Measurements from ENCODE around the gene PAQR4. TPM values are rescaled to one million over a fixed set of nuclear protein-coding genes. Genes with fewer than 3 reads are reported as not detected.

The PAQR4 gene
- polyA plus RNA-seq, 1 of the 3 experiments (the other 2 are of a cell fraction) = 8.8 TPM

DNA sequence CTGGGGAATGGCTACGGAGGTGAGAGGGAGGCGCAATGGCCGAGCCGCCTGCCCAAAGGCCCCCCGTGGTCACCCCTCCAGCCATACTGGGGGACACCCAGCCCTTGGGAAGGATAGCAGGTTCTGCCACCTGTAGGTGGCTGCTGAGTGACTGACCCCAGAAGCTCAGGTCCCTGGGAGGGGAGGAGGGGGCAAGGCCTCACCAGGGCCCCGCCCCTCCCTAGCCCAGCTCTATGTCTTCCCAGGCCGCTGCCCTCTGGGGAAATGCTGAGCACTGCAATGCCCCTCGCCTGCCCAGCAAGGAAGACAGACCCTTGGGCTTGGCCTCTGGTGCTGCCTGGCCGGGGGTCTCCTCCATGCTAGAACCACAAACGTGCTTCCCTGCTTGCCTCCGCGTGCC is 32.2 kb downstream of the PAQR4 start:
- peaks cover 6% of the 10 kb centered on the region for H3F3A ChIP-seq (replicated peaks; ENCODE audit: insufficient read depth)
- no peak overlapping the region for H3K9ac ChIP-seq
- no peak for DNase-seq
- H3K4me2 ChIP-seq = no peak overlapping the region
- no peak for TF ChIP-seq YY1 (IDR thresholded peaks at IDR 0.05; ENCODE audit: low read depth)
- TF ChIP-seq, protein P1, sequence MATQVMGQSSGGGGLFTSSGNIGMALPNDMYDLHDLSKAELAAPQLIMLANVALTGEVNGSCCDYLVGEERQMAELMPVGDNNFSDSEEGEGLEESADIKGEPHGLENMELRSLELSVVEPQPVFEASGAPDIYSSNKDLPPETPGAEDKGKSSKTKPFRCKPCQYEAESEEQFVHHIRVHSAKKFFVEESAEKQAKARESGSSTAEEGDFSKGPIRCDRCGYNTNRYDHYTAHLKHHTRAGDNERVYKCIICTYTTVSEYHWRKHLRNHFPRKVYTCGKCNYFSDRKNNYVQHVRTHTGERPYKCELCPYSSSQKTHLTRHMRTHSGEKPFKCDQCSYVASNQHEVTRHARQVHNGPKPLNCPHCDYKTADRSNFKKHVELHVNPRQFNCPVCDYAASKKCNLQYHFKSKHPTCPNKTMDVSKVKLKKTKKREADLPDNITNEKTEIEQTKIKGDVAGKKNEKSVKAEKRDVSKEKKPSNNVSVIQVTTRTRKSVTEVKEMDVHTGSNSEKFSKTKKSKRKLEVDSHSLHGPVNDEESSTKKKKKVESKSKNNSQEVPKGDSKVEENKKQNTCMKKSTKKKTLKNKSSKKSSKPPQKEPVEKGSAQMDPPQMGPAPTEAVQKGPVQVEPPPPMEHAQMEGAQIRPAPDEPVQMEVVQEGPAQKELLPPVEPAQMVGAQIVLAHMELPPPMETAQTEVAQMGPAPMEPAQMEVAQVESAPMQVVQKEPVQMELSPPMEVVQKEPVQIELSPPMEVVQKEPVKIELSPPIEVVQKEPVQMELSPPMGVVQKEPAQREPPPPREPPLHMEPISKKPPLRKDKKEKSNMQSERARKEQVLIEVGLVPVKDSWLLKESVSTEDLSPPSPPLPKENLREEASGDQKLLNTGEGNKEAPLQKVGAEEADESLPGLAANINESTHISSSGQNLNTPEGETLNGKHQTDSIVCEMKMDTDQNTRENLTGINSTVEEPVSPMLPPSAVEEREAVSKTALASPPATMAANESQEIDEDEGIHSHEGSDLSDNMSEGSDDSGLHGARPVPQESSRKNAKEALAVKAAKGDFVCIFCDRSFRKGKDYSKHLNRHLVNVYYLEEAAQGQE (IDR thresholded peaks at IDR 0.05; ENCODE audit: low read depth, low read length) = no peak
- TF ChIP-seq, protein P2, sequence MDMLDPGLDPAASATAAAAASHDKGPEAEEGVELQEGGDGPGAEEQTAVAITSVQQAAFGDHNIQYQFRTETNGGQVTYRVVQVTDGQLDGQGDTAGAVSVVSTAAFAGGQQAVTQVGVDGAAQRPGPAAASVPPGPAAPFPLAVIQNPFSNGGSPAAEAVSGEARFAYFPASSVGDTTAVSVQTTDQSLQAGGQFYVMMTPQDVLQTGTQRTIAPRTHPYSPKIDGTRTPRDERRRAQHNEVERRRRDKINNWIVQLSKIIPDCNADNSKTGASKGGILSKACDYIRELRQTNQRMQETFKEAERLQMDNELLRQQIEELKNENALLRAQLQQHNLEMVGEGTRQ (IDR thresholded peaks at IDR 0.05; ENCODE audit: borderline replicate concordance, low read depth, low read length) = no peak
- no peak for TF ChIP-seq SMC3 (IDR thresholded peaks at IDR 0.05; ENCODE audit: low read depth, low read length)
- ChIA-PET CTCF (interaction anchor here (1.0 to 4.4 kb wide), 6 partner anchors 8 to 43 kb away, joined by 3 to 62 read pairs (median 3); no protein-coding TSS in a partner anchor), POLR2A (interaction anchor here (1.4 kb wide), 1 partner anchor 21 kb away, joined by 4 read pairs; the partner anchor contains the start of gene PKMYT1)
- peaks cover 0 to 3% of the 10 kb centered on the region in 2 experiments; a peak in 1 of 4 replicates for H3K4me1 ChIP-seq (ENCODE audit: control insufficient read depth in 1 of 2, insufficient read depth in 2 of 2, low read depth in 1 of 2, low read length in 1 of 2)
- WGBS (ENCODE audit: low lambda C conversion rate) = 87% methylated on average over 6 of the region's 12 CpGs
- H2AFZ ChIP-seq (ENCODE audit: low read depth) = no peak overlapping the region
- no peaks in the 10 kb centered on the region for H3K36me3 ChIP-seq (replicated peaks in 1 of 2; ENCODE audit: control insufficient read depth in 1 of 2, insufficient read depth in 2 of 2, low read length in 1 of 2)
- H3K27me3 ChIP-seq (ENCODE audit: insufficient read depth) = no peaks in the 10 kb centered on the region
- no peak overlapping the region for H3K27ac ChIP-seq (ENCODE audit: low read depth in 2 of 2, low read length in 1 of 2)
- no peaks in the 10 kb centered on the region for H3K9me3 ChIP-seq
- H3K79me2 ChIP-seq (ENCODE audit: insufficient read depth) = no peaks in the 10 kb centered on the region
- H3K4me3 ChIP-seq (ENCODE audit: low read depth in 2 of 2, low read length in 1 of 2) = no peak overlapping the region
- no peaks in the 10 kb centered on the region for H3K9me2 ChIP-seq
- no peaks in the 10 kb centered on the region for H4K20me1 ChIP-seq (ENCODE audit: insufficient read depth)

DNA sequence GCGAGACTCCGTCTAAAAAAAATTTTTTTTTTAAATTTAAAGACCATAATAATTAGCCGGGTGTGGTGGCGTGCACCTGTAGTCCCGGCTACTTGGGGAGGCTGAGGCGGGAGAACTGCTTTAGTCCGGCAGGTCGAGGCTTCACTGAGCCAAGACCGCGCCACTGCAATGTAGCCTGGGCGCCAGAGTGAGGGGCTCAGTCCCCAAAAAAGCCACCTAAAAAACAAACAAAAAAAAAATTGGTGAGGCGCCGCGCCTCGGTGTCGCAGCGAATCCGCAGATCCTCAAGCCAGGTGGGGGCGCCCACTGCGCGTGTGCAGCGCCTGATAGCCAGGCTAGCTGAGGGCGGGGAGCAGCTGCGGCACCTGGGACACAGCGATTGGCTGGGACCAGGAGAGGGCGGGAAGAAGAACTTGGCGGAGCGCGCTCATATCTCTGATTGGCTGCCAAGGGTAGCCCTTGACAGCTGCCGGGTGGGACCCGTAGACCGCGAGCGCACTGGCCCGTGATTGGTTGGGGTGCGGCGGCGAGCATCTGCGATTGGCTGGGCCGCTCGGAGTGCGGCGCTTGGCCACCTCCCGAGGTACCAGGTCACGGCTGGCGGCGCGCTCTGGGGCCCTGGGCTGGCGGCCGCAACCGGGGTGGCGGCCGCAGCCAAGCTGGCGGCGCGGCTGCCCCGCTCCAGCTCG is 34.6 kb downstream of the PAQR4 start:
- POLR2A ChIA-PET = interaction anchor here (1.9 kb wide), 1 partner anchor 17 kb away, joined by 8 read pairs; the partner anchor contains the start of gene TNFRSF12A
- no peak overlapping the region for H2AFZ ChIP-seq (ENCODE audit: low read depth)
- CTCF ChIA-PET = interaction anchor here (0.5 to 8.2 kb wide), 11 partner anchors 9 to 971 kb away, joined by 3 to 72 read pairs (median 3); partner anchors contain the start of genes CLDN6, HCFC1R1, THOC6 and TNFRSF12A
- TF ChIP-seq NRF1 (IDR thresholded peaks at IDR 0.05; ENCODE audit: low read depth, low read length) = peak; percentile 87
- TF ChIP-seq JUND (IDR thresholded peaks at IDR 0.05) = no peak
- no peak for TF ChIP-seq TEAD4 (IDR thresholded peaks at IDR 0.05; ENCODE audit: borderline replicate concordance, insufficient read depth)
- TF ChIP-seq FOSL2 (IDR thresholded peaks at IDR 0.05; ENCODE audit: borderline replicate concordance, low read depth) = no peak
- no peak for TF ChIP-seq RXRA (IDR thresholded peaks at IDR 0.05; ENCODE audit: borderline replicate concordance, low read depth)
- no peak for TF ChIP-seq SIN3A (IDR thresholded peaks at IDR 0.05; ENCODE audit: borderline replicate concordance, low read depth, low read length)
- no peak for TF ChIP-seq POLR2AphosphoS5 (IDR thresholded peaks at IDR 0.05; ENCODE audit: low read depth, low read length)
- TF ChIP-seq FOXJ3 (CRISPR knock-in tag; IDR thresholded peaks at IDR 0.05) = no peak
- no peak for TF ChIP-seq NFIC (IDR thresholded peaks at IDR 0.05; ENCODE audit: borderline replicate concordance)
- TF ChIP-seq, protein P2 (IDR thresholded peaks at IDR 0.05; ENCODE audit: borderline replicate concordance, low read depth, low read length) = no peak
- TF ChIP-seq GABPA (IDR thresholded peaks at IDR 0.05; ENCODE audit: low read depth) = no peak
- TF ChIP-seq RFX5 (IDR thresholded peaks at IDR 0.05; ENCODE audit: low read length) = peak; percentile 83
- TF ChIP-seq GATA2 (CRISPR knock-in tag; IDR thresholded peaks at IDR 0.05) = no peak
- TF ChIP-seq, protein P3, sequence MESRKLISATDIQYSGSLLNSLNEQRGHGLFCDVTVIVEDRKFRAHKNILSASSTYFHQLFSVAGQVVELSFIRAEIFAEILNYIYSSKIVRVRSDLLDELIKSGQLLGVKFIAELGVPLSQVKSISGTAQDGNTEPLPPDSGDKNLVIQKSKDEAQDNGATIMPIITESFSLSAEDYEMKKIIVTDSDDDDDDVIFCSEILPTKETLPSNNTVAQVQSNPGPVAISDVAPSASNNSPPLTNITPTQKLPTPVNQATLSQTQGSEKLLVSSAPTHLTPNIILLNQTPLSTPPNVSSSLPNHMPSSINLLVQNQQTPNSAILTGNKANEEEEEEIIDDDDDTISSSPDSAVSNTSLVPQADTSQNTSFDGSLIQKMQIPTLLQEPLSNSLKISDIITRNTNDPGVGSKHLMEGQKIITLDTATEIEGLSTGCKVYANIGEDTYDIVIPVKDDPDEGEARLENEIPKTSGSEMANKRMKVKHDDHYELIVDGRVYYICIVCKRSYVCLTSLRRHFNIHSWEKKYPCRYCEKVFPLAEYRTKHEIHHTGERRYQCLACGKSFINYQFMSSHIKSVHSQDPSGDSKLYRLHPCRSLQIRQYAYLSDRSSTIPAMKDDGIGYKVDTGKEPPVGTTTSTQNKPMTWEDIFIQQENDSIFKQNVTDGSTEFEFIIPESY (IDR thresholded peaks at IDR 0.05; ENCODE audit: borderline replicate concordance, low read depth) = no peak

More for the DNA sequence above, 34.6 kb downstream of the PAQR4 start:
- peak; percentile 99 for DNase-seq
- Histone ChIP-seq H3K9me2 (no peaks in the 10 kb centered on the region), H3K4me1 (ENCODE audit: control insufficient read depth in 1 of 2, insufficient read depth in 2 of 2, low read depth in 1 of 2, low read length in 1 of 2) (peaks cover 0 to 3% of the 10 kb centered on the region in 2 experiments; a peak in 1 of 4 replicates), H4K20me1 (ENCODE audit: insufficient read depth) (no peaks in the 10 kb centered on the region), H3K9me3 (no peaks in the 10 kb centered on the region), H3K36me3 (replicated peaks in 1 of 2; ENCODE audit: control insufficient read depth in 1 of 2, insufficient read depth in 2 of 2, low read length in 1 of 2) (no peaks in the 10 kb centered on the region), H3K79me2 (ENCODE audit: insufficient read depth) (no peaks in the 10 kb centered on the region), H3K4me3 (ENCODE audit: low read depth in 2 of 2, low read length in 1 of 2) (peak overlapping the region; percentile 26 to 47; a peak in 2 of 4 replicates), H3K9ac (no peak overlapping the region), H3K27me3 (ENCODE audit: insufficient read depth) (no peaks in the 10 kb centered on the region), H3K27ac (ENCODE audit: low read depth in 2 of 2, low read length in 1 of 2) (no peak overlapping the region), H3K4me2 (no peak overlapping the region), H3F3A (replicated peaks; ENCODE audit: insufficient read depth) (peaks cover 6% of the 10 kb centered on the region)
- 7% methylated on average over 29 of the region's 58 CpGs for WGBS (ENCODE audit: low lambda C conversion rate)

Data from SK-N-SH (cell line).